ACHN (cell line): ENCODE data around the gene MRAP.
"Not testable (repeated sequence)": the region's sequence is repeated elsewhere in the genome, so short reads cannot be mapped to it uniquely, and the experiment has no call there.

Source experiments
- DNase-seq: peaks from one replicate; pipeline ENCODE4 v3.0.0-alpha.2; 2015
- in situ Hi-C: cut with HindIII; loops from 2 replicates; pipeline ENCODE4 v1.10.0; 2017; ENCODE audit warnings: low sequenced_read_pairs, low pct_ligation_motif_present, low pct_unique_long_range_greater_than_20kb

The MRAP gene

DNA sequence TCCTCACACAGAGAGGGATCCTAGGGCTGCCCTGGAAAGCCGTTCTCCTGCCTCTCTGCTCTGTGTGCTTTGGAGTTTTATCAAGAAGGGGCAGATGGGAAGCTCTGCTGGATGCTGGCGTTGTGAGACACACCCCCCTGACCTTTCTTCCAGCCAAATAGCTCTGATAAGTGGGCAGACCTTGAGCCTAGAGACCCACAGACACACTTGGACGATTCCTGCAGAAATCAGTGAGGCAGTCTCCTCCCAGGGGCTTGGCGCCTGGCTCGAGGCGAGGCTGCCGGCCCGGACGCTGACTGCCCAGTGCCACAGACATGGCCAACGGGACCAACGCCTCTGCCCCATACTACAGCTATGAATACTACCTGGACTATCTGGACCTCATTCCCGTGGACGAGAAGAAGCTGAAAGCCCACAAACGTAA is at the start of gene MRAP:
MRAP (plus strand) TSS at position 198 of the 424 bp plus-strand sequence; CDS start at position 315, 117 bp downstream.
- no peak for DNase-seq
- in situ Hi-C loops = no loop called here

- in situ Hi-C loops = no loop called here
- no peak for DNase-seq
Measured at GRCh38 chr21:32249511-32250280, 49.0 kb upstream of the MRAP start.

DNA sequence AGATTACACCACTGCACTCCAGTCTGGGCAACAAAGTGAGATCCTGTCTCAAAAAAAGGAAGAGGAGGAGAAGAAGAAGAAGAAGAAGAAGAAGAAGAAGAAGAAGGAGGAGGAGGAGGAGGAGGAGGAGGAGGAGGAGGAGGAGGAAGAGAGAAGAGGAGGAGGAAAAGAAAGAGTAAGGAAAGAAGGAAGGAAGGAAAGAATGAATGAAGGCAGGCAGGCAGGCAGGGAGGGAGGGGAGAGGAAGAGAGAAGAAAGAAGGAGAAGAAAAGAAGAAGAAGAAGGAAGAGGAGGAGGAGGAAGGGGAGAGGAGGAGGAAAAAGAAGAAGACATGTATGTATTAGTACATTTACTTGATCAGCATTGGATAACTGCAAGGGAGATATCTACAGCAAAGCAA is 46.5 kb upstream of the MRAP start:
- in situ Hi-C loops = no loop called here
- no peak for DNase-seq

DNA sequence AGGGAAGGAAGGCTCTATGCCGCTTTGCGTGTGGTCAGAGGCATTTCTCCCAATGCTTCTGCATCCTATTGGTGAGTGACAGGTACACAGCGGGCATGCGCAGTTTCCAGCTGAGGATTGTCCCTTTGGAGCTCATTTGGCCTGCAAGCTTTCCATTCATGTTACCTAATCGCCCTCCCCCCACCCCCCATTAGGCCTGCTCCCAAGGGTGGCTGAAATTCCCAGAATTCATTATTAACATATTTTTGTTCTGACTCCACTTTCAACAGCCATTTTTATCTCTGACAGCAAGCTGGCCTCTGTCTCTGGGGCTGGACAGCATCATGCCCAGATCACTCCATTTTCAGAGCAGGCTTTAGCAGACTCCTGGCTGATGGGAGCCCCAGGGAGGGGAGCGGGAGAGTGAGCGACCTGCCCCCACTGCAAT is 45.4 kb upstream of the MRAP start:
- no peak for DNase-seq
- in situ Hi-C loops = no loop called here

- in situ Hi-C loops = no loop called here
- DNase-seq = no peak
Measured at GRCh38 chr21:32256251-32256650, 42.4 kb upstream of the MRAP start.

DNA sequence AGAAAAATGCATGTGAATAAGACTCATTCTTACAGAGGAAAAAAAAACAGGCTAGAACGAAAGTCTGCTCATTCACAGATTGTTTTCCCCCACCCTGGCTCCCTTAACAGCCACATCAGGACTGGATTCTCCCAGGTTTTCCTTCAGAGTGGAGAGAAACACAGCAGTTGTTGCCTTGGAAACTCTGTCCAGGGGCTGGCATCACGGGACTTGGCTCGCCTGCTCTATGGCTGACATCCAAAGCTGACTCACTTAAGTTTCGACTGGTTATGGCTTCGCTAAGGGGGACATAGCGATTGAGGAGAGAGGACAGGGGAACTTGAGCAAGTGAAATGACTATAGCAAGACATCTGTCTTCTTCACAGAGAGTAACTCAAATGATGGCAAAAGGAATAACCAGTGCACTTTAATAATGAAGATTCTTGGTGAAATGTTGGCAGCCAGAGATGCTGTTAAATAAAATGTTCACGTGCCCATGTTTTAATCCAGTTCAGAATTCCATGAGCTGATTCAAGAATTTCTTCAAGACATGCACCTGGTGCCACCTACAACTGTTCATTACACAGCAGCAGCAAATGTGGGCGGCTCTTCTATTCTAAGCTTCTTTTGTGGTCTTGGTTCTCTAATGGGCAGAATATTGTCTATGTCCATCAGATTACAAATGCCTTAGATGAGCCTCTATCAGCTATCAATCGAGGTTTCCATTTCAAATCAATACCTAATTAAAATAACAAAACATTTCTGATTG is 41.6 kb upstream of the MRAP start:
- DNase-seq = peak; percentile 80
- in situ Hi-C loops = no loop called here

DNA sequence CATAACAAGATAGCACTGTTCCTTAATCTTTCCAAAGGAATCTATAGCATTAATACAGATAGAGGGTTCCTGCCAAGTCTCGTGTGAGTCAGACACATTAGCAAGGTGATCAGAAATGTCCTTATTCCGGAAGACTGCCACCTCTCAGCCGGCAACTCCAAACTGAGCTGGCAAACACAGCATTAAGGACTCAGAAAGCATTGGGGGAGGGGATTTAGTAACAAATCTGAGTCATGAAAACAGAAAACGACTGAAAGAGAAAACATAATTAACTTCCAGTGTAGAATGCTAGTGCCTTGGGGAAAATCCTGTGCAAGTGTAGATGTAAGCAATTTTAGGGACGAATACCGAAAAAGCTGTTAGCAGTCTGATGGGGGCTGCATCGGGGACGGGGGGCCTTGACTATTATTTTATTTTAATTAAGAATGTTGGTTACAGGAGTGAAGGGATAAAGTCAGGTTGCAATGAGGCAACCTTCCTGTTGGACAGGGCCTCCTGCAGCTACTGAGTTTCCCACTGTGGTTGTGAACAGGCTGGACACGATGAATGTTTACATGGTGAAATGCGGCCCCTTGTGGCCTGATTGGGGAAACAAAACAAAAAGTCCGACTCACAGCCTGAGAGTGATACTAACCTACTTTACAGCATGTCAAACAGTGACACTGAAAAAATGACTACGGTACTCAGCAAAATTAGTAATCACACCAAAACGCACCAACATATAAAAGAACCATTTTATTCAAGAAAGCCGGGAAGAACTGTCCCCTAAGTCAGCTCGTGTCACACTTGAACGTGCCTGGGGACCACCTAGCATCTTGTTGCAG is 40.5 kb upstream of the MRAP start:
- peak; percentile 79 for DNase-seq
- in situ Hi-C loops = no loop called here

GRCh38 chr21:32258786-32259048 is 39.9 kb upstream of the MRAP start:
- DNase-seq, in situ Hi-C loops: not testable (repeated sequence)

DNA sequence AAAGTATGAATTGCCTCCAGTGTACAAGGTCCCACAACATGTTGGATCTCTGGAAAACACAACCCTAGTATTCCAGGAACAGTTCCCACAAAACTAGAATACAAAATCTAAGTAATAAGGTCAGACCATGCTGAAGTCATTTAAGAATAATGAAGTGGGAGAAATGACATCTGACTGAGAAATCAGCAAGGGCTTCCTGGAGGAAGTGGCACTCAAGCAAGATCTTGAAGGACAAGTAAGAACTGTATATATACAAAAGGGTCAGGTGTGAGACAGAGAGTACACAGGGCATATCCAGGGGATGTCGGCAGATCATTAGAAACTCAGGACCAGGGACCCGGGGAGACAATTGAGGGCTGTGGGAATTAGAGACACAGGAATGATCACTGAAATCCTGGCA is 38.5 kb upstream of the MRAP start:
- in situ Hi-C loops = no loop called here
- no peak for DNase-seq

DNA sequence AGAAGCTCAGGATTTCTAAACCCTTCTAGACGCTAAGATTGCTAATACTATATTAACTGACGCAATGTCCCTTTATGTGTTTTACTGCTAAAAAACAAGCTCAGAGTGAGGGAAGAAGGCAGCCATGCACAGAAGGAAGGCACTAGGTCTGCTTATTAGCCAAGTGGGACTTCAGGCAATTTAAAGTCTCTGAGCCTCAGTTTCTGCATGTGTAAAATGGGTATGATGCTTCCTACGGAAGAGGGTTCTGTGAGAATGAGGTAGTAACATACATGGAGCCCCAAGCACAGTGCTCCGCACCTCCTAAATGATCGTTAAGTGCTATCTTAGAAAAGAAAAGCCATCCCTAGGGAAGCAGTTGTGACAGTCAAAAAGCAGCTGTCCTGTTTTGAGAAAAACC is 36.7 kb upstream of the MRAP start:
- in situ Hi-C loops = no loop called here

DNA sequence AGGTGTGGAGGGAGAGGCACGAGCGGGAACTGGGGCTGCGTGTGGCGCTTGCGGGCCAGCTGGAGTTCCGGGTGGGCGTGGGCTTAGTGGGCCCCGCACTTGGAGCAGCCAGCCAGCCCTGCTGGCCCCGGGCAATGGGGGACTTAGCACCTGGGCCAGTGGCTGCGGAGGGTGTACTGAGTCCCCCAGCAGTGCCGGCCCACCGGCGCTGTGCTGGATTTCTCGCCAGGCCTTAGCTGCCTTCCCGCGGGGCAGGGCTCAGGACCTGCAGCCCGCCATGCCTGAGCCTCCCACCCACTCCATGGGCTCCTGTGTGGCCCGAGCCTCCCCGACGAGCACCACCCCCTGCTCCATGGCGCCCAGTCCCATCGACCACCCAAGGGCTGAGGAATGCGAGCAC is 33.3 kb upstream of the MRAP start:
- DNase-seq, in situ Hi-C loops: not testable (repeated sequence)

More for the DNA sequence above, 36.7 kb upstream of the MRAP start:
- no peak for DNase-seq

- in situ Hi-C loops = no loop called here
- no peak for DNase-seq
Measured at GRCh38 chr21:32270748-32271147, 27.9 kb upstream of the MRAP start.

DNA sequence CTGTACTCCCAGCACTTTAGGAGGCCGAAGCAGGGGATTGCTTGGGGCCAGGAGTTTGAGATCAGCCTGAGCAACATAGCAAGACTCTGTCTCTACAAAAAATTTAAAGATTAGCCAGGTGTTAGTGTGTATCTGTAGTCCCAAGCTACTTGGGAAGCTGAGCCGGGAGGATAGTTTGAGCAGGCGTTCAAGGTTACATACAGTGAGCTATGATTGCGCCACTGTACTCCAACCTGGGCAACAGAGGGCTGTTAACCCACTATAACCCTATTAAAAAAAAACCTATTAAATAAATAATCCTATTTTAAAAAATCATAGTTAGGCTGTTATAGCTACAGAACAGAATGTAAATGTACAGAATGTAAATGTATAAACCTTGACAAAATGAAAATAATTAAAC is 22.0 kb upstream of the MRAP start:
- in situ Hi-C loops = no loop called here
- DNase-seq = no peak

DNA sequence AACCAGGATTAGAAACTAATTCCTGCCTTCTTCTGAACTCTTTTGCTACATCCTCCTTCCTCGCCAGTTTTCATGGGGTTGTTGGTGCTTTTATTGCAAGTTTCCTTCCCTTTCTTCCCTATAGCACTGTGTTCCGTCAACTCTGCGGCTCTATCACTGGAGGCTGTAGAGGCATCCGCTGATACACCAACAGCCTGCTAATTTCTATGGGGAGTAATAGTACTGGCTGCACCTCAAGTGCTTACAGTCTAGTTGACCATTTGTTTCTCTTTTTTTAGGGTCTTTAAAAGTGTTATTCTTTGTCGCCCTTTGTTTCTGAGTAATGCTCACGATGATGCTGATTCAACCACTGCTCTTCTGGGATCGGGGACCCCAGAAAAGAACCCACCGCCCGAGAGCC is 20.6 kb upstream of the MRAP start:
- peak; percentile 17 for DNase-seq

GRCh38 chr21:32278518-32279376 is 19.9 kb upstream of the MRAP start, which contains the start of gene MIS18A:
Gene MIS18A (minus strand): TSS chr21:32279049. CDS start chr21:32279014, 35 bp downstream.
- DNase-seq = peak; percentile 91
- in situ Hi-C loops = no loop called here

More for the DNA sequence above, 20.6 kb upstream of the MRAP start:
- in situ Hi-C loops = no loop called here

- in situ Hi-C loops = no loop called here
Measured at GRCh38 chr21:32279377-32279680, 19.3 kb upstream of the MRAP start.

DNA sequence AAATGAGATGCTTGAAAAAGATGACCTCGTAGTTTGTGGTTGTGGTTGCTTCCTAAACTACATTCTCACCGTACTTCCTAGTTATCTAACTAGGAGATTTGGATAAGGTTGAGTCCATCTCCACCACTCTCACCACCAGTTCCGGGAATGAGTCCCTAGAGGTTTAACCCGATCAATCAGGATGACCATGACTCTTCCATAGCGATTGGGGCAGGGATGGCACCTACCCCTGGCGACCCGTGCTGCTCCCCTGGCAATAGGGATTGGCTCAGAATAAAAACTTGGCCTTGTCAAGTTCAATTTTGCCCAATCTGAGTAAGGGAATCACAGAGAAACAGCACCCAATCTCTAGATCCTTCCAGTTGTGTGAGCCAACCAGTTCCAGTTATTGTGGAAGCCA is 17.1 kb upstream of the MRAP start:
- in situ Hi-C loops = no loop called here
- no peak for DNase-seq

More at GRCh38 chr21:32279377-32279680, 19.3 kb upstream of the MRAP start:
- no peak for DNase-seq

DNA sequence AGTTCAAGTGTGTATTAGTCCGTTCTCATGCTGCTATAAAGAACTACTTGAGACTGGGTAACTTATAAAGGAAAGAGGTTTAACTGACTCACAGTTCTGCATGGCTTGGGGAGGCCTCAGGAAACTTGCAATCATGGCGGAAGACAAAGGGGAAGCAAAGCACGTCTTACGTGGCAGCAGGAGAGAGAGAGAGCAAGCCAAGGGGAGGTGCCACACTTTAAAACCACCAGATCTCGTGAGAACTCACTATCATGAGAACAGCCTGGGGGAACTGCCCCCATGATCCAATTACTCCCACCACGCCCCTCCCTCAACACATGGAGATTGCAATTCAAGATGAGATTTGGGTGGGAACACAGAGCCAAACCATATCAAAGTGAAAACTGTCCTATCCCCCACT is 15.7 kb upstream of the MRAP start:
- in situ Hi-C loops = no loop called here
- DNase-seq = no peak
